Panc1 (cell line): ENCODE data around the gene CD9. TPM values are rescaled to one million over a fixed set of nuclear protein-coding genes. Genes with fewer than 3 reads are reported as not detected.

Experiments
- ATAC-seq: fragments of 200-7000 bp; cut with Tn5 transposase; 2 replicates; pipeline ENCODE4 v1.9.1; 2020; ENCODE audit warnings: mild to moderate bottlenecking, moderate library complexity
- BruUV-seq: library from RNA; stranded (reverse); fragments of 400-500 nt; replicated peaks from 2 replicates; lab custom pipeline; 2021; lab: Mats Ljungman, UMichigan
- CTCF ChIA-PET: fragments of 300-600 bp; sonication (Branson Sonifier 250); formaldehyde crosslinking; loops from one replicate; lab custom pipeline; 2022; ENCODE audit warnings: antibody characterized with exemption; lab: Charles Lee
- POLR2A ChIA-PET: fragments of 300-600 bp; sonication (Branson Sonifier 250); formaldehyde crosslinking; loops from one replicate; lab custom pipeline; 2022; ENCODE audit warnings: antibody characterized with exemption; lab: Charles Lee
- DNase-seq: peaks from one replicate; pipeline ENCODE4 v3.0.0-alpha.2; 2010; ENCODE audit warnings: low read depth, low spot score
- H3K27ac ChIP-seq: 2 replicates; pipeline ENCODE4 v1.5.1; 2011; ENCODE audit warnings: mild to moderate bottlenecking, low read length, inconsistent platforms
- H3K27me3 ChIP-seq: fragments of 200-500 bp; sonication (Bioruptor generic); 2 replicates; pipeline ENCODE4 v1.6.0; 2014; ENCODE audit warnings: low read length, inconsistent platforms; ENCODE audit not compliant: control insufficient read depth, insufficient read depth
- H3K36me3 ChIP-seq: fragments of 200-500 bp; sonication (Bioruptor generic); 2 replicates; pipeline ENCODE4 v1.5.1; 2014; ENCODE audit warnings: inconsistent platforms, mild to moderate bottlenecking, low read length, moderate library complexity; ENCODE audit not compliant: control insufficient read depth, insufficient read depth
- H3K4me1 ChIP-seq: 2 replicates; pipeline ENCODE4 v1.5.1; 2011; ENCODE audit warnings: inconsistent platforms, mild to moderate bottlenecking, low read length, moderate library complexity; ENCODE audit not compliant: control insufficient read depth, insufficient read depth
- H3K4me3 ChIP-seq, 2 experiments: 2 replicates each; pipeline ENCODE4 v1.5.1; 2011 to 2012; ENCODE audit warnings: low read depth in 2 of 2, low read length in 2 of 2, mild to moderate bottlenecking in 2 of 2, inconsistent platforms in 1 of 2, moderate library complexity in 1 of 2
- H3K9me3 ChIP-seq: fragments of 200-500 bp; sonication (Bioruptor generic); 2 replicates; pipeline ENCODE4 v1.5.1; 2014; ENCODE audit warnings: low read depth, mild to moderate bottlenecking, inconsistent platforms, low read length, moderate library complexity; ENCODE audit not compliant: control insufficient read depth, insufficient read depth
- POLR2AphosphoS5 ChIP-seq: IDR thresholded peaks from 2 replicates; pipeline ENCODE4 v1.6.1; 2012; ENCODE audit warnings: mild to moderate bottlenecking, low read depth, low read length, moderate library complexity
- TCF7L2 ChIP-seq: IDR thresholded peaks from 2 replicates; pipeline ENCODE4 v1.6.1; 2011; ENCODE audit warnings: mild to moderate bottlenecking, low read depth, low read length, inconsistent platforms
- in situ Hi-C: cut with HindIII; loops from 2 replicates; pipeline ENCODE4 v1.10.0; 2016; ENCODE audit warnings: low sequenced_read_pairs, low pct_unique_long_range_greater_than_20kb
- intact Hi-C: fragments of 100-400 bp; cut with micrococcal nuclease; formaldehyde crosslinking; loops from one replicate; pipeline ENCODE4 v1.10.0; 2022; ENCODE audit not compliant: unreplicated experiment
- total RNA-seq: library from RNA; stranded (reverse); gene quantifications from one replicate; pipeline ENCODE4 v1.2.1, GENCODE V29; 2021; ENCODE audit not compliant: unreplicated experiment
- TF ChIP-seq, protein P1 (sequence below): fragments of 450-650 bp; IDR thresholded peaks from 2 replicates; pipeline ENCODE4 v1.5.1; 2017; ENCODE audit warnings: mild to moderate bottlenecking
- TF ChIP-seq, protein P2 (sequence below), 2 experiments: IDR thresholded peaks; 2 replicates each; pipeline ENCODE4 v1.6.1; 2011 to 2012; ENCODE audit warnings: low read depth in 2 of 2, control low read depth in 1 of 2, low read length in 1 of 2, mild to moderate bottlenecking in 1 of 2, moderate library complexity in 1 of 2; ENCODE audit not compliant: insufficient read depth in 1 of 2

The CD9 gene
- total RNA-seq, 1 experiment from 2014 or later, result 103 TPM

GRCh38 chr12:6205761-6206160 is 5.6 kb downstream of the CD9 start:
- ChIA-PET CTCF (no interaction called here), POLR2A (interaction anchor here (0.7 kb wide), 1 partner anchor 81 kb away, joined by 9 read pairs; the partner anchor contains the start of gene VWF)
- Histone ChIP-seq H3K9me3 (no peaks in the 10 kb centered on the region), H3K36me3 (no peaks in the 10 kb centered on the region; the same call in 1 of the 2 replicates), H3K4me1 (peaks cover 29% of the 10 kb centered on the region), H3K27me3 (no peaks in the 10 kb centered on the region), H3K4me3 (no peak overlapping the region), H3K27ac (no peak overlapping the region)
- ATAC-seq (no peak), DNase-seq (no peak)
- BruUV-seq, result no TSS peak
- TF ChIP-seq, protein P1, sequence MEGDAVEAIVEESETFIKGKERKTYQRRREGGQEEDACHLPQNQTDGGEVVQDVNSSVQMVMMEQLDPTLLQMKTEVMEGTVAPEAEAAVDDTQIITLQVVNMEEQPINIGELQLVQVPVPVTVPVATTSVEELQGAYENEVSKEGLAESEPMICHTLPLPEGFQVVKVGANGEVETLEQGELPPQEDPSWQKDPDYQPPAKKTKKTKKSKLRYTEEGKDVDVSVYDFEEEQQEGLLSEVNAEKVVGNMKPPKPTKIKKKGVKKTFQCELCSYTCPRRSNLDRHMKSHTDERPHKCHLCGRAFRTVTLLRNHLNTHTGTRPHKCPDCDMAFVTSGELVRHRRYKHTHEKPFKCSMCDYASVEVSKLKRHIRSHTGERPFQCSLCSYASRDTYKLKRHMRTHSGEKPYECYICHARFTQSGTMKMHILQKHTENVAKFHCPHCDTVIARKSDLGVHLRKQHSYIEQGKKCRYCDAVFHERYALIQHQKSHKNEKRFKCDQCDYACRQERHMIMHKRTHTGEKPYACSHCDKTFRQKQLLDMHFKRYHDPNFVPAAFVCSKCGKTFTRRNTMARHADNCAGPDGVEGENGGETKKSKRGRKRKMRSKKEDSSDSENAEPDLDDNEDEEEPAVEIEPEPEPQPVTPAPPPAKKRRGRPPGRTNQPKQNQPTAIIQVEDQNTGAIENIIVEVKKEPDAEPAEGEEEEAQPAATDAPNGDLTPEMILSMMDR, result no peak
- TF ChIP-seq POLR2AphosphoS5, result no peak
- intact Hi-C loops (no loop called here), in situ Hi-C loops (no loop called here)

DNA sequence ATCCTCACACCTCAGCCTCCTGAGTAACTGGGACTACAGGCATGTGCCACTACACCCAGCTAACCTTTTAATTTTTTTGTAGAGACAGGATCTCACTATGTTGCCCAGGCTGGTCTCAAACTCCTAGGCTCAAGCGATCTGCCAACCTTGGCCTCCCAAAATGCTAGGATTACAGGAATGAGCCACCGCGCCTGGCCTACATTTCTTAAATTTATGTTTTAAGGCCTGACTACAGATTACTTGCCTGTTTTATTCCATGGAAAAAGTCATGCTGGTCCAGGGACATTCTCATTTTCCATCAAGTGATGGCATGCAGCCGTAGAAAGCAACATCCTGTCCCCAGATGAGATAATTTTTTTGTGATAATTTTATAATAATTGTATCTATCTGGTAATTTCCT is 6.1 kb downstream of the CD9 start:
- POLR2A ChIA-PET, result interaction anchor here (0.7 kb wide), 1 partner anchor 82 kb away, joined by 9 read pairs; the partner anchor contains the start of gene VWF
- no peak for ATAC-seq
- Histone ChIP-seq H3K9me3 (no peaks in the 10 kb centered on the region), H3K4me3 (no peak overlapping the region), H3K36me3 (no peaks in the 10 kb centered on the region; the same call in 1 of the 2 replicates), H3K27me3 (no peaks in the 10 kb centered on the region), H3K4me1 (peaks cover 29% of the 10 kb centered on the region), H3K27ac (no peak overlapping the region)
- no peak for DNase-seq
- in situ Hi-C loops (no loop called here), intact Hi-C loops (no loop called here)
- TF ChIP-seq, protein P2, sequence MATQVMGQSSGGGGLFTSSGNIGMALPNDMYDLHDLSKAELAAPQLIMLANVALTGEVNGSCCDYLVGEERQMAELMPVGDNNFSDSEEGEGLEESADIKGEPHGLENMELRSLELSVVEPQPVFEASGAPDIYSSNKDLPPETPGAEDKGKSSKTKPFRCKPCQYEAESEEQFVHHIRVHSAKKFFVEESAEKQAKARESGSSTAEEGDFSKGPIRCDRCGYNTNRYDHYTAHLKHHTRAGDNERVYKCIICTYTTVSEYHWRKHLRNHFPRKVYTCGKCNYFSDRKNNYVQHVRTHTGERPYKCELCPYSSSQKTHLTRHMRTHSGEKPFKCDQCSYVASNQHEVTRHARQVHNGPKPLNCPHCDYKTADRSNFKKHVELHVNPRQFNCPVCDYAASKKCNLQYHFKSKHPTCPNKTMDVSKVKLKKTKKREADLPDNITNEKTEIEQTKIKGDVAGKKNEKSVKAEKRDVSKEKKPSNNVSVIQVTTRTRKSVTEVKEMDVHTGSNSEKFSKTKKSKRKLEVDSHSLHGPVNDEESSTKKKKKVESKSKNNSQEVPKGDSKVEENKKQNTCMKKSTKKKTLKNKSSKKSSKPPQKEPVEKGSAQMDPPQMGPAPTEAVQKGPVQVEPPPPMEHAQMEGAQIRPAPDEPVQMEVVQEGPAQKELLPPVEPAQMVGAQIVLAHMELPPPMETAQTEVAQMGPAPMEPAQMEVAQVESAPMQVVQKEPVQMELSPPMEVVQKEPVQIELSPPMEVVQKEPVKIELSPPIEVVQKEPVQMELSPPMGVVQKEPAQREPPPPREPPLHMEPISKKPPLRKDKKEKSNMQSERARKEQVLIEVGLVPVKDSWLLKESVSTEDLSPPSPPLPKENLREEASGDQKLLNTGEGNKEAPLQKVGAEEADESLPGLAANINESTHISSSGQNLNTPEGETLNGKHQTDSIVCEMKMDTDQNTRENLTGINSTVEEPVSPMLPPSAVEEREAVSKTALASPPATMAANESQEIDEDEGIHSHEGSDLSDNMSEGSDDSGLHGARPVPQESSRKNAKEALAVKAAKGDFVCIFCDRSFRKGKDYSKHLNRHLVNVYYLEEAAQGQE (IDR thresholded peaks at IDR 0.05; ENCODE audit: insufficient read depth in 1 of 2, low read depth in 2 of 2, low read length in 1 of 2), result no peak
- TF ChIP-seq TCF7L2 (no peak), POLR2AphosphoS5 (no peak)
- TF ChIP-seq, protein P1, result no peak
- no TSS peak for BruUV-seq
- CTCF ChIA-PET, result no interaction called here
